CD8-positive, alpha-beta memory T cell (primary cell): ENCODE measurements around the gene EVX1. TPM values are rescaled to one million over a fixed set of nuclear protein-coding genes. Genes with fewer than 3 reads are reported as not detected.

Experiments
- CTCF ChIA-PET: fragments of 350-600 bp; sonication (Branson Sonifier 250); formaldehyde crosslinking; loops from one replicate; lab custom pipeline; 2021; ENCODE audit warnings: antibody characterized with exemption; lab: Charles Lee
- POLR2A ChIA-PET: fragments of 350-600 bp; sonication (Branson Sonifier 250); formaldehyde crosslinking; loops from one replicate; lab custom pipeline; 2021; ENCODE audit warnings: antibody characterized with exemption; lab: Charles Lee
- DNase-seq, 5 donors: peaks; one replicate each; pipeline versions ENCODE4 v3.0.0 to v3.0.0-alpha.2; 2020 to 2022; ENCODE audit warnings: mixed read lengths in 1 of 5
- H3K27ac ChIP-seq: one replicate; pipeline ENCODE4 v1.7.0; 2013; ENCODE audit warnings: low read depth, mild to moderate bottlenecking, low read length, moderate library complexity
- H3K27me3 ChIP-seq: 2 replicates; pipeline ENCODE4 v1.7.0; 2013; ENCODE audit warnings: low read length, mild to moderate bottlenecking; ENCODE audit not compliant: insufficient read depth, poor library complexity, severe bottlenecking
- H3K36me3 ChIP-seq: 2 replicates; pipeline ENCODE4 v1.7.0; 2013; ENCODE audit warnings: mild to moderate bottlenecking, low read length, moderate library complexity; ENCODE audit not compliant: insufficient read depth
- H3K4me1 ChIP-seq: 2 replicates; pipeline ENCODE4 v1.7.0; 2013; ENCODE audit warnings: mild to moderate bottlenecking, low read length, moderate library complexity; ENCODE audit not compliant: insufficient read depth
- H3K4me3 ChIP-seq: 2 replicates; pipeline ENCODE4 v1.7.0; 2013; ENCODE audit warnings: mild to moderate bottlenecking, low read length
- H3K9me3 ChIP-seq: 2 replicates; pipeline ENCODE4 v1.7.0; 2013; ENCODE audit warnings: mild to moderate bottlenecking, low read length
- H3K27ac Mint-ChIP-seq, 8 donors: one replicate each; pipeline ENCODE4 v1.8.0; 2020 to 2021; ENCODE audit warnings: mixed read lengths in 8 of 8, mild to moderate bottlenecking in 6 of 8, inconsistent platforms in 3 of 8, moderate library complexity in 3 of 8
- H3K27me3 Mint-ChIP-seq, 2 donors: one replicate each; pipeline ENCODE4 v1.8.0; 2020 to 2021; ENCODE audit warnings: mixed read lengths in 2 of 2, mild to moderate bottlenecking in 1 of 2, moderate library complexity in 1 of 2
- H3K36me3 Mint-ChIP-seq, 3 donors: one replicate each; pipeline ENCODE4 v1.8.0; 2020 to 2021; ENCODE audit warnings: mixed read lengths in 3 of 3, inconsistent platforms in 1 of 3, mild to moderate bottlenecking in 1 of 3
- H3K4me1 Mint-ChIP-seq, 3 donors: one replicate each; pipeline ENCODE4 v1.8.0; 2020 to 2021; ENCODE audit warnings: mixed read lengths in 3 of 3, inconsistent platforms in 1 of 3, mild to moderate bottlenecking in 1 of 3
- H3K4me3 Mint-ChIP-seq, 7 donors: one replicate each; pipeline ENCODE4 v1.8.0; 2020 to 2021; ENCODE audit warnings: mixed read lengths in 7 of 7, mild to moderate bottlenecking in 6 of 7, moderate library complexity in 4 of 7, inconsistent platforms in 2 of 7
- H3K9me3 Mint-ChIP-seq, 5 donors: one replicate each; pipeline ENCODE4 v1.8.0; 2020 to 2022; ENCODE audit warnings: mixed read lengths in 5 of 5, mild to moderate bottlenecking in 3 of 5, moderate library complexity in 2 of 5, inconsistent platforms in 1 of 5
- polyA plus RNA-seq: library from polyadenylated mRNA; unstranded; fragments of 300-500 nt; fragmentation: Illumina TruSeq; gene quantifications from one replicate; pipeline ENCODE4 v1.2.3, GENCODE V29; 2021
- total RNA-seq, 2 experiments: library from RNA; stranded (reverse); gene quantifications; one replicate each; pipeline ENCODE4 v1.2.3, GENCODE V29; 2021

EVX1 gene
- total and polyA plus RNA-seq, 3 experiments from 2014 or later = not detected

DNA sequence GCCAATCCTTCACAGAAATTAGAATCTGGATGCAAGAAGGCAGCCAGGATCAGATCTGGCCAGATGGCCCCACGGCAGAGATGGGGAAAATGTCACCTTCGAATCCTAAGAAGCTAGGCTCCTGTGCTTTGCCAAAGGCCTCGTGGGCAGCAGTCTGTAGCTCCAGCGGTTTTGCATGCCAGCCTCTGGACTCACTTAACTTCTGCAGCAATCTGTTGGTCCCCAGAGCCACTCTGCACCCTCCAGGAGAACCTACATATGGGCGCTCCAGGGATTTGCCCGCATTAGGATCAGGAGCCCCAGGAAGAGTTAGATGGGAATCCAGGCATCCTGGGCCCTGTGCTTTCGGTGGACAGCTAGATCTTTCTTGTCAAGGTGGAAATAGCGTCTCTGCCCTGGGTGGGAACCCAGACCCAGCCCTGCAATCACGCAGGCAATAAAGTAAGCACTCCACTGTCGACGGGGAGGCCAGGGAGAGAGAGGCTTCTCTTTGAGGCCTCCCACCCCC is 32.6 kb upstream of the EVX1 start:
- Mint-ChIP-seq H3K27ac (peak overlapping the region in 1 of 8 donors; percentile 15), H3K36me3 (no peaks in the 10 kb centered on the region), H3K4me1 (peaks cover 12 to 22% (median 18%) of the 10 kb centered on the region in 3 donors), H3K27me3 (peaks cover 74 to 92% of the 10 kb centered on the region in 2 donors), H3K9me3 (peaks cover 0 to 4% (median 0%) of the 10 kb centered on the region in 5 donors), H3K4me3 (peak overlapping the region in 3 of 7 donors; percentile 48 to 58 (median 57))
- Histone ChIP-seq H3K27me3 (peaks cover 64% of the 10 kb centered on the region), H3K4me3 (no peak overlapping the region), H3K36me3 (no peaks in the 10 kb centered on the region), H3K27ac (no peak overlapping the region), H3K9me3 (no peaks in the 10 kb centered on the region), H3K4me1 (peaks cover 5% of the 10 kb centered on the region)
- no peak for DNase-seq
- ChIA-PET CTCF (interaction anchor here (0.6 to 4.6 kb wide), 7 partner anchors 14 to 810 kb away, joined by 3 to 22 read pairs (median 3); no protein-coding TSS in a partner anchor), POLR2A (no interaction called here)

DNA sequence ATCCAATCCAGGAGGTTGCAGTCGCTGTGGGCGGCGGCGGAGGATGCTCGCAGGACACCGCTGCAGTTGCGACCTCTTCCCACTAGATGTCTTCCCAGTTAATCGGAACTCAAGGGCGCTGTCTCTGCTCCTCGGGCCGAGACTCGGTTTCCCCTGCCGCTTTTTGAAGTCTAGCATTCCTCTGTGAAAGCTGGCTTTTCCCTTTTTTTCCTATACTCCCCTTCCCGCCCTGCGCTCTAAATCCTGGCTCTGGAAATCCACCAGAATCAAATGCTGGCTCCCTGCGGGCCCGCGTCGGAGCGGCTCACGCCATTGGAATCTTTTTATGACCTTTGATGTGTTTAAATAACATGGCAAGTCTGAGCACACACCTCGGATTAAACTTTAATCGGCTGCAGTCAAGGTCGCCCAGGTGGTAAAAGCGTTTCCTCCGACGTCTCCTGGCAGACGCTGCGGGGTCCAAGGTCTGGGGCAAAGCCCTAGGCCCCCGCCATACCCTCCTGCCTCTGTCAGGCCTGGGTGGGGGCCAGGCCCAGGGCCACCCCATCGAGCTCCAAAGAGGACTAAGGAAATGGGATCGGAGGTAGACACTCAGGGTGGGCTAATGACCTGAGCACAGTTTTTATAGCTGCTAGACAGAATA is 32.0 kb upstream of the EVX1 start:
- H3K36me3 Mint-ChIP-seq = no peaks in the 10 kb centered on the region
- H3K27me3 ChIP-seq = peaks cover 59% of the 10 kb centered on the region
- H3K4me3 Mint-ChIP-seq = peak overlapping the region in 6 of 7 donors; percentile 48 to 84 (median 58)
- peaks cover 3% of the 10 kb centered on the region for H3K4me1 ChIP-seq
- peaks cover 0 to 4% (median 0%) of the 10 kb centered on the region in 5 donors for H3K9me3 Mint-ChIP-seq
- DNase-seq = no peak
- H3K4me3 ChIP-seq = peak overlapping the region; percentile 21
- peaks cover 75 to 94% of the 10 kb centered on the region in 2 donors for H3K27me3 Mint-ChIP-seq
- peaks cover 9 to 19% (median 14%) of the 10 kb centered on the region in 3 donors for H3K4me1 Mint-ChIP-seq
- H3K36me3 ChIP-seq = no peaks in the 10 kb centered on the region
- ChIA-PET CTCF (interaction anchor here (0.9 to 4.6 kb wide), 5 partner anchors 12 to 565 kb away, joined by 3 to 22 read pairs (median 4); no protein-coding TSS in a partner anchor), POLR2A (no interaction called here)
- peak overlapping the region in 1 of 8 donors; percentile 15 for H3K27ac Mint-ChIP-seq
- no peaks in the 10 kb centered on the region for H3K9me3 ChIP-seq
- H3K27ac ChIP-seq = no peak overlapping the region

DNA sequence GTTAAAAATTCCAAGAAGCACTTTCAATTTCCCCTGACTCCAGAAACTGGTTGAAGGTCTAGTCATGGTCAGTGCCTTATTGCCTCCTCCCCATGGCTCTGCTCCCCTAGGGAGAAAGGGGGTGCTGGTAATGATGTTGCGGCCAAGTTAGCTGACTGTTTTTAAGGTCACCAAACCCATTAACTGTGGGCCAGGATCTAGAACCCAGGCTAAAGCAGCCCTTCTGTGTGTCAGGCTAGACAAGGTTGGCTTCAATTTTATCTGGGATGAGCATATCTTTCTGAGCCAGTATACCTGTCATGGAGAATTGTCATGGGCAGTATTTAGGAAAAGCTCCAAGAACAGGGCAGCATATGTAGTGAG is 31.5 kb upstream of the EVX1 start:
- CTCF ChIA-PET = interaction anchor here (0.9 to 4.6 kb wide), 3 partner anchors 13 to 50 kb away, joined by 3 to 22 read pairs (median 4); no protein-coding TSS in a partner anchor
- Mint-ChIP-seq H3K36me3 (no peaks in the 10 kb centered on the region), H3K27me3 (peaks cover 70 to 94% of the 10 kb centered on the region in 2 donors), H3K4me3 (no peak overlapping the region), H3K4me1 (peaks cover 6 to 14% (median 10%) of the 10 kb centered on the region in 3 donors), H3K9me3 (peaks cover 0 to 4% (median 0%) of the 10 kb centered on the region in 5 donors), H3K27ac (peak overlapping the region in 1 of 8 donors; percentile 45)
- POLR2A ChIA-PET = no interaction called here
- H3K27me3 ChIP-seq = peaks cover 54% of the 10 kb centered on the region
- no peaks in the 10 kb centered on the region for H3K36me3 ChIP-seq
- no peak overlapping the region for H3K4me3 ChIP-seq
- H3K9me3 ChIP-seq = no peaks in the 10 kb centered on the region
- H3K27ac ChIP-seq = no peak overlapping the region
- no peak for DNase-seq
- H3K4me1 ChIP-seq = no peaks in the 10 kb centered on the region

DNA sequence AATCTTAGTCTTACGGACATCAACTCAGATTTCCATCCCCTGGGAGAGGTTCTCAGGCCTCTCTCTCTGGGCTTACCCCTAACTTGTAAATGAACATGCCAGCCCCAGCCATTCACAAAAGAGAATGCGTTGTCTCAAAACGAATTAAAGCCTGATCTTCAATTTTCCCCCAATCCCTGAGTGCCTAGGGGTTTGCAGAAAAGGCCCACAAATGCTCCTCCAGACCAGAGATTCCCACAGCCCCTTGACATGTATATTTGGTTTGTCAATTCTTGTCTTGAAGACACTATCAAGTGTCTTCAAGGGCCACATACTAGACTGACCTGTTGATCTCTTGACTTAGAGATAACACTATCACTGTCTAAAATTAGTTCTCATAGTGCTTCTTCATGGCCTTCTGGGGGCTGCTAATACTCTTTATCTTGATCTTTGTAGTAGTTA is 30.8 kb upstream of the EVX1 start:
- Mint-ChIP-seq H3K36me3 (no peaks in the 10 kb centered on the region), H3K27me3 (peaks cover 68 to 94% of the 10 kb centered on the region in 2 donors), H3K9me3 (no peaks in the 10 kb centered on the region), H3K4me3 (no peak overlapping the region), H3K4me1 (peaks cover 6 to 12% (median 10%) of the 10 kb centered on the region in 3 donors), H3K27ac (no peak overlapping the region)
- H3K4me3 ChIP-seq = no peak overlapping the region
- no peaks in the 10 kb centered on the region for H3K36me3 ChIP-seq
- H3K27ac ChIP-seq = no peak overlapping the region
- H3K9me3 ChIP-seq = no peaks in the 10 kb centered on the region
- CTCF ChIA-PET = interaction anchor here (1.0 kb wide), 1 partner anchor 13 kb away, joined by 4 read pairs; no protein-coding TSS in a partner anchor
- POLR2A ChIA-PET = no interaction called here
- peaks cover 47% of the 10 kb centered on the region for H3K27me3 ChIP-seq
- H3K4me1 ChIP-seq = no peaks in the 10 kb centered on the region
- DNase-seq = no peak

DNA sequence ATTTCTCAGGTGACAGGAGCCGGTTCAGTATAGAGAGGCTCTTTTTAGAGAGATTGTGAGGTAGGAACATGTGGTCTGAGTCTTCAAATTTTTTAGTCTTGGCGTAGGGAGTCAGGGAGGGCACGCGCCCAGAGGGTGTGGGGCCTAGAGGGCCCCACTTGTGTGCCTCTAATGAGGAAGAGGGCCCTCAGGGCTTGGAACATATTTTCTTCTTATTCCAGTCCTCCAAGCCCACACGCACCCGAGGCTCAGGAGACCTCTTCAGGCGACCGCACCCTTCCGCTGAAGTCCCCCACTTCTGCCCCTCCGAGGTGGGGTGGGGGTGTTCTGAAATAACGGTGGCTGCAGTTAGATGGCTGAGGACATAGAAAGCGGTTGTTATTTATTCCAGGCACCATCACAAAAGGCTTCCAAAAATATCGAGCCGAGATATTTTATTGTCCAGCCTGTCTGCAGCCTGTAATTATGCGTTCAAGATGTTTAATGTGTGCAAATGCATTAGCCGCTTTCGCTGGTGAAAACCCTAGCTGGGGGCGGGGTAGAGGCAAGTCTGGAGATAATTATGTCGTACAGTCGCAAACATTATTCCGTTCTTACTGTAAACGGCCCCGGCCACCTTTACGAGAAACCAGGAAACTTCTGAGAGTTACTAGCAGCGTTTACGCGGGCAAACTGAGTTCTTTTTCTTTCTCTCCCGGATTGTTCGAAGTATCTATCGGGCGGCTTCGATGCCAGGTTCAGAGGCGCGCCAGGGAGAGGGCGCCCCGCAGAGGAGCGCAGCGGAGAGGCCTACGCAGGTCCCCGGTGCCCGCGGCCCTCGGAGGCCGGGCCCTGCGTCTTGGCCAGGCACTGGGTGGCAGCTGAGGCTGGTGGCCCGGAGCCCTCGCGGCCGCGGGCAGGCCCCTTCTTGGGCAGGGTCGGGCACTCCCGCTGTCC is 29.8 kb upstream of the EVX1 start:
- Histone ChIP-seq H3K36me3 (no peaks in the 10 kb centered on the region), H3K9me3 (no peaks in the 10 kb centered on the region), H3K27ac (no peak overlapping the region), H3K27me3 (peaks cover 41% of the 10 kb centered on the region), H3K4me1 (no peaks in the 10 kb centered on the region), H3K4me3 (no peak overlapping the region)
- Mint-ChIP-seq H3K4me3 (no peak overlapping the region), H3K27me3 (peaks cover 70 to 91% of the 10 kb centered on the region in 2 donors), H3K27ac (no peak overlapping the region), H3K36me3 (no peaks in the 10 kb centered on the region), H3K4me1 (peaks cover 6 to 12% (median 10%) of the 10 kb centered on the region in 3 donors), H3K9me3 (no peaks in the 10 kb centered on the region)
- DNase-seq = no peak
- ChIA-PET POLR2A (no interaction called here), CTCF (no interaction called here)

DNA sequence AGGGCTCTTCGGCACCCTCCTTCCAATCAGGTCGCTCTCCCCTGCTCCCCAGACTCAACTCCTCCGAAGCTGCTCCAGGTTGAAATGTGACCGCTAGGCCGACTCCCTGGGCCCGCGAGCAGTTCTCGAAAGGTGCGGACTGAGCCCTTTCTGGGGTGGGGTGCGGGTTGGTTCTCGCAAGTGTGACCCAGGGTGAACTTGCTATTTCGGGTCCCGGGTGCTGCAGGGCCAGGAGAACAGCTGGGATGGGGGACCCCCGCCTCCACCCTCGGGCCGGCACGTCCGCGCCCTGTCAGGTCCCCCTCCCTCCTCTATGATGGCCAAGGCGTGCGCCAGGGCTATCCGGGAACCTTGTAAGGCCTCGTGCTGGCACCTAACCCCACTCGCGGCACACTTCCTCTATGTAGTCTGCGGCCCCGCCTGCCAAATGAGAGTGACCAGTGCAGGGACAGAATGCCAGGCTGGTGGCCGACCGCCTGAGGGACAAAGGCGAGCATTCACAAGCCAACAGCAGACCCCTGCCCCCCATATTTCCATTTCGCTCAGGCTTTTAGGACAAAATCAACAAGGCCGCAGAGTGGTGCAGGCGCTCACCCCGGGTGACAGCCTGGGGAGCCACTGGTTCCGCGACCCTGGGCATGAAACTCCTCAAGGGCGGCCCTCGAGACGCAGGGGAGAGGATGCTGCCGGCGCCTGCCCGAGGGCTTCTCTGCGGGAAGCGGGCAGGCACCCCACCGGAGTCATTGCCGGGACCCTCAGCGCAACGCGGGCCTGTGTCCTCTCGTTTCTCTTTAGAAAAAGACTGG is 29.0 kb upstream of the EVX1 start:
- Mint-ChIP-seq H3K27ac (no peak overlapping the region), H3K36me3 (no peaks in the 10 kb centered on the region), H3K27me3 (peaks cover 66 to 92% of the 10 kb centered on the region in 2 donors), H3K9me3 (no peaks in the 10 kb centered on the region), H3K4me3 (no peak overlapping the region), H3K4me1 (peaks cover 6 to 12% (median 10%) of the 10 kb centered on the region in 3 donors)
- DNase-seq = no peak
- H3K27ac ChIP-seq = no peak overlapping the region
- H3K36me3 ChIP-seq = no peaks in the 10 kb centered on the region
- ChIA-PET POLR2A (no interaction called here), CTCF (no interaction called here)
- no peak overlapping the region for H3K4me3 ChIP-seq
- no peaks in the 10 kb centered on the region for H3K4me1 ChIP-seq
- H3K9me3 ChIP-seq = no peaks in the 10 kb centered on the region
- H3K27me3 ChIP-seq = peaks cover 38% of the 10 kb centered on the region

DNA sequence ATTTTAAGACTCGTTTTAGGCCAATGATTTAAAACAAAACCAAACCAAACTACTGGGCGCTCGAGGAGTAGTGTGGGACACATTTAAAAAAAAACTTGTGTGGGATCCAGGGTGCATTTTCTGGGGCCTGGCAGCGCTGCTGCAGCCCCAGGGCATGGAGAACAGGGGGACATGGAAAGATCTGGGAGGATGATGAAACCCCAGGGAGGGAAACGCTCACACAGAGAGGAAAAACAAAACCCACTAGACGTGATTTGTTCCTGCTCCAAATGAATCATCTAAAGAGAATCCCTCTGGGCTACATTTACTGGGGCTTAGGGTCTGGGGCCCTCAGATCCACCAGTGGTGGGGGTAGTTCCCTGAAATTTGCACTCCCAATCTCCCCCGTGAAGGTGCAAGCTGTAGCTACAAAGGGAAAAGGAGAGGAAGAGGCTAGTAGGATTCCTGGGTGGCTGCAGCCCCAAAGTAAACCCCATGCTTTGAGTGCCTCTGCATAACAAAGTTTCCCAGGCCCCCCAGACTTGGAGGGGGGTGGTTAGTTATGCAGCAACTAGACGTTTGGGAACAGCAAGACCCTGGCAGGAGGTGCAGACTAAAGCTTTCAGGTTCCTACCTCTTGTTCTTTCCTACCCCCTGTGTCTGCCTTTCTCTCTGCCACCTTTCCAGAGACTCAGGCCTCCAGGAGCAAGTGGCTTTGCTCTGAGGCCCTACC is 28.2 kb upstream of the EVX1 start:
- H3K4me1 ChIP-seq = no peaks in the 10 kb centered on the region
- H3K27ac ChIP-seq = no peak overlapping the region
- no peak overlapping the region for H3K4me3 Mint-ChIP-seq
- DNase-seq = no peak
- peaks cover 6 to 12% (median 10%) of the 10 kb centered on the region in 3 donors for H3K4me1 Mint-ChIP-seq
- H3K27ac Mint-ChIP-seq = no peak overlapping the region
- peaks cover 32% of the 10 kb centered on the region for H3K27me3 ChIP-seq
- H3K27me3 Mint-ChIP-seq = peaks cover 63 to 91% of the 10 kb centered on the region in 2 donors
- ChIA-PET POLR2A (no interaction called here), CTCF (no interaction called here)
- no peaks in the 10 kb centered on the region for H3K36me3 ChIP-seq
- no peaks in the 10 kb centered on the region for H3K9me3 ChIP-seq
- H3K9me3 Mint-ChIP-seq = no peaks in the 10 kb centered on the region
- no peak overlapping the region for H3K4me3 ChIP-seq
- H3K36me3 Mint-ChIP-seq = no peaks in the 10 kb centered on the region
